Effector memory CD8-positive, alpha-beta T cell (primary cell): ENCODE measurements around the gene RALGAPA2.
A peak's percentile ranks its signal among the peaks of the same experiment; 100 is the strongest.

Experiments
- ATAC-seq: fragments of 150-1000 bp; cut with Tn5 transposase; replicated peaks from 2 replicates; pipeline ENCODE4 v1.10.0; 2021; ENCODE audit warnings: mild to moderate bottlenecking, moderate library complexity
- DNase-seq, 3 experiments: peaks; one replicate each; pipeline ENCODE4 v3.0.0; 2021
- H3K27ac Mint-ChIP-seq, 2 donors: one replicate each; pipeline ENCODE4 v1.8.0; 2022; ENCODE audit warnings: mild to moderate bottlenecking in 2 of 2, mixed read lengths in 2 of 2, moderate library complexity in 2 of 2
- H3K27me3 Mint-ChIP-seq, 2 donors: one replicate each; pipeline ENCODE4 v1.8.0; 2022; ENCODE audit warnings: mixed read lengths in 2 of 2
- H3K36me3 Mint-ChIP-seq: one replicate; pipeline ENCODE4 v1.8.0; 2022; ENCODE audit warnings: mild to moderate bottlenecking, moderate library complexity, mixed read lengths; ENCODE audit not compliant: insufficient read depth
- H3K4me1 Mint-ChIP-seq, 2 donors: one replicate each; pipeline ENCODE4 v1.8.0; 2022; ENCODE audit warnings: low read depth in 2 of 2, mixed read lengths in 2 of 2
- H3K4me3 Mint-ChIP-seq, 2 donors: one replicate each; pipeline ENCODE4 v1.8.0; 2022; ENCODE audit warnings: mild to moderate bottlenecking in 2 of 2, mixed read lengths in 2 of 2, moderate library complexity in 2 of 2
- H3K9me3 Mint-ChIP-seq, 2 donors: one replicate each; pipeline ENCODE4 v1.8.0; 2022; ENCODE audit warnings: mixed read lengths in 2 of 2

RALGAPA2 gene

GRCh38 chr20:20737158-20737557 lies 24.7 kb upstream of the RALGAPA2 start:
- Mint-ChIP-seq H3K4me1 (peaks cover 5 to 6% of the 10 kb centered on the region in 2 donors), H3K27me3 (peaks cover 26 to 52% of the 10 kb centered on the region in 2 donors), H3K36me3 (peaks cover 3% of the 10 kb centered on the region), H3K27ac (no peak overlapping the region), H3K9me3 (no peaks in the 10 kb centered on the region), H3K4me3 (no peak overlapping the region)
- ATAC-seq: no peak
- no peak for DNase-seq

GRCh38 chr20:20736303-20736702 lies 23.9 kb upstream of the RALGAPA2 start:
- H3K9me3 Mint-ChIP-seq: no peaks in the 10 kb centered on the region
- peaks cover 22 to 44% of the 10 kb centered on the region in 2 donors for H3K27me3 Mint-ChIP-seq
- H3K4me1 Mint-ChIP-seq: peaks cover 5 to 6% of the 10 kb centered on the region in 2 donors
- H3K4me3 Mint-ChIP-seq: no peak overlapping the region
- no peak for ATAC-seq
- H3K27ac Mint-ChIP-seq: no peak overlapping the region
- no peak for DNase-seq
- peaks cover 3% of the 10 kb centered on the region for H3K36me3 Mint-ChIP-seq

GRCh38 chr20:20734475-20734948 lies 22.1 kb upstream of the RALGAPA2 start:
- DNase-seq: no peak
- peak; percentile 27 for ATAC-seq
- H3K27ac Mint-ChIP-seq: no peak overlapping the region
- H3K27me3 Mint-ChIP-seq: peaks cover 13 to 26% of the 10 kb centered on the region in 2 donors
- H3K9me3 Mint-ChIP-seq: no peaks in the 10 kb centered on the region
- peaks cover 5 to 6% of the 10 kb centered on the region in 2 donors for H3K4me1 Mint-ChIP-seq
- no peak overlapping the region for H3K4me3 Mint-ChIP-seq
- H3K36me3 Mint-ChIP-seq: peaks cover 3% of the 10 kb centered on the region

GRCh38 chr20:20733943-20734342 lies 21.5 kb upstream of the RALGAPA2 start:
- Mint-ChIP-seq H3K27me3 (peaks cover 13 to 21% of the 10 kb centered on the region in 2 donors), H3K36me3 (peaks cover 3% of the 10 kb centered on the region), H3K4me3 (no peak overlapping the region), H3K4me1 (peaks cover 5 to 6% of the 10 kb centered on the region in 2 donors), H3K27ac (no peak overlapping the region), H3K9me3 (no peaks in the 10 kb centered on the region)
- DNase-seq (no peak), ATAC-seq (no peak)

GRCh38 chr20:20732641-20733040 lies 20.2 kb upstream of the RALGAPA2 start:
- DNase-seq (no peak), ATAC-seq (no peak)
- H3K27me3 Mint-ChIP-seq: peaks cover 12 to 15% of the 10 kb centered on the region in 2 donors
- H3K4me3 Mint-ChIP-seq: no peak overlapping the region
- peaks cover 5 to 6% of the 10 kb centered on the region in 2 donors for H3K4me1 Mint-ChIP-seq
- no peaks in the 10 kb centered on the region for H3K36me3 Mint-ChIP-seq
- H3K9me3 Mint-ChIP-seq: no peaks in the 10 kb centered on the region
- no peak overlapping the region for H3K27ac Mint-ChIP-seq

- Mint-ChIP-seq H3K36me3 (no peaks in the 10 kb centered on the region), H3K4me1 (peaks cover 3 to 5% of the 10 kb centered on the region in 2 donors), H3K27ac (no peak overlapping the region), H3K9me3 (no peaks in the 10 kb centered on the region), H3K4me3 (no peak overlapping the region), H3K27me3 (peaks cover 6 to 8% of the 10 kb centered on the region in 2 donors)
- DNase-seq (no peak), ATAC-seq (no peak)
Measured at GRCh38 chr20:20731945-20732296, 19.5 kb upstream of the RALGAPA2 start.

GRCh38 chr20:20731000-20731944 lies 18.8 kb upstream of the RALGAPA2 start:
- Mint-ChIP-seq H3K9me3 (no peaks in the 10 kb centered on the region), H3K4me3 (no peak overlapping the region), H3K36me3 (no peaks in the 10 kb centered on the region), H3K27ac (peak overlapping the region in 1 of 2 donors; percentile 57), H3K4me1 (peaks cover 2 to 3% of the 10 kb centered on the region in 2 donors), H3K27me3 (peaks cover under 1 to 3% of the 10 kb centered on the region in 2 donors)
- ATAC-seq (no peak), DNase-seq (no peak)

- no peaks in the 10 kb centered on the region for H3K9me3 Mint-ChIP-seq
Measured at GRCh38 chr20:20729563-20729962, 17.1 kb upstream of the RALGAPA2 start.

GRCh38 chr20:20721489-20721888 lies 9.0 kb upstream of the RALGAPA2 start:
- H3K4me1 Mint-ChIP-seq: no peaks in the 10 kb centered on the region
- peaks cover 8% of the 10 kb centered on the region in 2 donors for H3K27me3 Mint-ChIP-seq
- ATAC-seq: no peak
- no peak for DNase-seq
- H3K9me3 Mint-ChIP-seq: no peaks in the 10 kb centered on the region
- H3K4me3 Mint-ChIP-seq: no peak overlapping the region
- H3K36me3 Mint-ChIP-seq: peaks cover 2% of the 10 kb centered on the region
- H3K27ac Mint-ChIP-seq: no peak overlapping the region

More at GRCh38 chr20:20729563-20729962, 17.1 kb upstream of the RALGAPA2 start:
- ATAC-seq (no peak), DNase-seq (no peak)
- Mint-ChIP-seq H3K4me3 (no peak overlapping the region), H3K36me3 (no peaks in the 10 kb centered on the region), H3K4me1 (peaks cover under 1 to 1% of the 10 kb centered on the region in 2 donors), H3K27ac (no peak overlapping the region), H3K27me3 (peaks cover 8% of the 10 kb centered on the region in 2 donors)

GRCh38 chr20:20720158-20720557 lies 7.7 kb upstream of the RALGAPA2 start:
- Mint-ChIP-seq H3K4me1 (no peaks in the 10 kb centered on the region), H3K36me3 (peaks cover 2% of the 10 kb centered on the region), H3K27me3 (peaks cover 0 to 8% of the 10 kb centered on the region in 2 donors), H3K4me3 (no peak overlapping the region), H3K9me3 (no peaks in the 10 kb centered on the region), H3K27ac (no peak overlapping the region)
- no peak for DNase-seq
- ATAC-seq: no peak

- ATAC-seq: no peak
- Mint-ChIP-seq H3K4me1 (no peaks in the 10 kb centered on the region), H3K27ac (no peak overlapping the region), H3K9me3 (no peaks in the 10 kb centered on the region), H3K36me3 (peaks cover 2% of the 10 kb centered on the region), H3K27me3 (peaks cover 0 to 8% of the 10 kb centered on the region in 2 donors), H3K4me3 (no peak overlapping the region)
- DNase-seq: no peak
Measured at GRCh38 chr20:20719411-20719810, 7.0 kb upstream of the RALGAPA2 start.

GRCh38 chr20:20713244-20713765 lies 861 bp upstream of the RALGAPA2 start:
- Mint-ChIP-seq H3K27ac (peak overlapping the region; percentile 90 to 91), H3K4me3 (peak overlapping the region; percentile 91 to 96), H3K4me1 (peaks cover 16 to 27% of the 10 kb centered on the region in 2 donors), H3K27me3 (peaks cover 0 to 8% of the 10 kb centered on the region in 2 donors), H3K36me3 (no peaks in the 10 kb centered on the region), H3K9me3 (no peaks in the 10 kb centered on the region)
- ATAC-seq (no peak), DNase-seq (no peak)

- peaks cover 21 to 30% of the 10 kb centered on the region in 2 donors for H3K4me1 Mint-ChIP-seq
- DNase-seq (peak in 1 of 3 experiments; percentile 12), ATAC-seq (peak; percentile 5)
- H3K9me3 Mint-ChIP-seq: no peaks in the 10 kb centered on the region
- peak overlapping the region; percentile 91 to 92 for H3K27ac Mint-ChIP-seq
- H3K36me3 Mint-ChIP-seq: no peaks in the 10 kb centered on the region
- H3K27me3 Mint-ChIP-seq: peaks cover 0 to 8% of the 10 kb centered on the region in 2 donors
- H3K4me3 Mint-ChIP-seq: peak overlapping the region; percentile 91 to 96
Measured at GRCh38 chr20:20712004-20712473, 405 bp downstream of the RALGAPA2 start.
